Gastrocnemius medialis (tissue), 4 donors: ENCODE results near the gene DPRX. TPM values are rescaled to one million over a fixed set of nuclear protein-coding genes. Genes with fewer than 3 reads are reported as not detected.
"Not testable (repeated sequence)": the region's sequence is repeated elsewhere in the genome, so short reads cannot be mapped to it uniquely, and the experiment has no call there.

Experiments
- ATAC-seq, 2 donors: fragments of 150-250 bp; one replicate each; pipeline ENCODE4 v1.9.1; 2016
- DNase-seq, 2 donors: peaks; one replicate each; pipeline ENCODE4 v3.0.0-alpha.2; 2019
- H3K27ac ChIP-seq, 4 donors: fragments of 200-600 bp; sonication (generic); 1 replicate in 1 of 4; 2 replicates in 3 of 4; pipeline ENCODE4 v1.5.1; 2016 to 2018; ENCODE audit warnings: mild to moderate bottlenecking in 2 of 4, moderate library complexity in 1 of 4
- H3K27me3 ChIP-seq, 3 donors: fragments of 200-600 bp; sonication (generic) in 2 of 3; 1 replicate in 1 of 3; 2 replicates in 2 of 3; pipeline versions ENCODE4 v1.5.1 to v1.6.0; 2016 to 2019; ENCODE audit warnings: mild to moderate bottlenecking in 1 of 3, moderate library complexity in 1 of 3
- H3K36me3 ChIP-seq, 2 donors: fragments of 200-600 bp; sonication (generic) in 1 of 2; one replicate each; pipeline ENCODE4 v1.5.1; 2017 to 2018
- H3K4me1 ChIP-seq, 2 donors: fragments of 200-600 bp; sonication (generic) in 1 of 2; one replicate each; pipeline ENCODE4 v1.5.1; 2016 to 2017; ENCODE audit warnings: mild to moderate bottlenecking in 2 of 2
- H3K4me3 ChIP-seq, 4 donors: fragments of 200-600 bp; sonication (generic) in 3 of 4; 1 replicate in 1 of 4; 2 replicates in 3 of 4; pipeline ENCODE4 v1.5.1; 2016 to 2019; ENCODE audit warnings: mild to moderate bottlenecking in 2 of 4
- H3K9me3 ChIP-seq, 3 donors: fragments of 200-600 bp; sonication (generic) in 2 of 3; 1 replicate in 1 of 3; 2 replicates in 2 of 3; pipeline ENCODE4 v1.5.1; 2016 to 2019
- CTCF ChIP-seq, 5 experiments: fragments of 450-650 bp in 3 of 5; fragments of 200-600 bp in 2 of 5; sonication (generic) in 2 of 5; IDR thresholded peaks in 4 of 5; conservative IDR thresholded peaks in 1 of 5; 1 replicate in 4 of 5; 2 replicates in 1 of 5; pipeline ENCODE4 v1.5.1; 2016 to 2019; ENCODE audit warnings: antibody characterized with exemption in 5 of 5, mild to moderate bottlenecking in 3 of 5, moderate library complexity in 3 of 5
- POLR2A ChIP-seq, 2 donors: fragments of 450-650 bp; IDR thresholded peaks; one replicate each; pipeline ENCODE4 v1.6.1; 2017; ENCODE audit warnings: antibody characterized with exemption in 2 of 2, mild to moderate bottlenecking in 2 of 2, moderate library complexity in 2 of 2
- in situ Hi-C, 4 donors: fragments of 200-750 bp; cut with MboI; loops; one replicate each; pipeline versions ENCODE4 v1.15.0 to v1.8.0; 2017; ENCODE audit warnings: low sequenced_read_pairs in 4 of 4
- intact Hi-C: fragments of 100-400 bp; cut with DNase I; formaldehyde crosslinking; loops from one replicate; pipeline ENCODE4 v1.15.1; 2023; ENCODE audit warnings: low total_unique reads
- total RNA-seq, 4 donors: library from RNA; depleted of rRNA; stranded (reverse); fragments of >200 nt; gene quantifications; one replicate each; pipeline versions ENCODE4 v1.1.0 to v1.2.3, GENCODE V29; 2016

The DPRX gene
- total RNA-seq, 4 donors from 2014 or later: 3.0 TPM; not detected in 3

- H3K27ac ChIP-seq: no peak overlapping the region
- in situ Hi-C loops: no loop called here
- TF ChIP-seq CTCF (IDR thresholded peaks at IDR 0.05 in 4 of 5, conservative IDR thresholded peaks at IDR 0.05 in 1 of 5) (no peak), POLR2A (IDR thresholded peaks at IDR 0.05) (no peak)
Measured at GRCh38 chr19:53660584-53660983, 28.8 kb downstream of the DPRX start.

DNA sequence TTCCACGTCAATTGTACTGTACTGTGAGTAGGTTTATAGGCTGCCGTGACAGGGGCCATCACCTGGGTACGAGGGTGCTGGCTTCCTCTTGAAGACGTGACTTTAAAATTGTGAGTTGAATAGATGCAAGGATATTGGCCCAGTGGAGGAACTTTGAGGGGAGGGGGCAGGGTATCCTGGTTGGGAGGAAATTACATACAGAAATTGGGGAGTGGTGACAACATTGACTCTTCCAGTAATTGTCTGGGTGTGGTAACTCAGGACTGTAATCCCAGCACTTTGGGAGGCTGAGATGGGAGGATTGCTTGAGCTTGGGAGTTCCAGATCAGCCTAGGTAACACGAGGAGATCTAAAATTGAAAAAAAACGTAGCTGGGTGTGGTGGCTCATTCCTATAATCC lies 30.4 kb downstream of the DPRX start:
- Histone ChIP-seq H3K9me3 (no peaks in the 10 kb centered on the region), H3K4me1 (no peaks in the 10 kb centered on the region), H3K4me3 (no peak overlapping the region), H3K27me3 (no peaks in the 10 kb centered on the region), H3K36me3 (no peaks in the 10 kb centered on the region), H3K27ac (no peak overlapping the region)
- intact Hi-C loops: no loop called here
- in situ Hi-C loops: no loop called here
- no peak for TF ChIP-seq CTCF (IDR thresholded peaks at IDR 0.05 in 4 of 5, conservative IDR thresholded peaks at IDR 0.05 in 1 of 5)
- no peak for TF ChIP-seq POLR2A (IDR thresholded peaks at IDR 0.05)
- ATAC-seq (no peak), DNase-seq (no peak)

More at GRCh38 chr19:53660584-53660983, 28.8 kb downstream of the DPRX start:
- ATAC-seq (no peak), DNase-seq (no peak)
- Histone ChIP-seq H3K27me3 (no peaks in the 10 kb centered on the region), H3K9me3 (no peaks in the 10 kb centered on the region), H3K4me3 (no peak overlapping the region), H3K4me1 (no peaks in the 10 kb centered on the region), H3K36me3 (no peaks in the 10 kb centered on the region)
- intact Hi-C loops: no loop called here

DNA sequence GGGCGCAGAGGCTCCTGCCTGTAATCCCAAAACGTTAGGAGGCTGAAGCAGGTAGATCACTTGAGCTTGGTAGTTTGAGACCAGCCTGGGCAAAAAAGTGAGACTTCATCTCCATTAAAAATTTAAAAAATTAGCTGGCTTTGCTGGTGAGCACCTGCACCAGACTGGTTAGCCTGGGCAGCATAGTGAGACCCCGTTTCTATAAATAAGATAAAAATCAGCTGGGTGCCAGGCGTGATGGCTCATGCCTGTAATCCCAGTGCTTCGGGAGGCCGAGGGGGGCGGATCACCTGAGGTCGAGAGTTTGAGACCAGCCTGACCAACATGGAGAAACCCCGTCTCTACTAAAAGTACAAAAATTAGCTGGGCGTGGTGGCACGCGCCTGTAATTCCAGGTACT lies 32.4 kb downstream of the DPRX start:
- DNase-seq (no peak), ATAC-seq (no peak)
- TF ChIP-seq CTCF (IDR thresholded peaks at IDR 0.05 in 4 of 5, conservative IDR thresholded peaks at IDR 0.05 in 1 of 5) (no peak), POLR2A (IDR thresholded peaks at IDR 0.05) (no peak)
- no peaks in the 10 kb centered on the region for H3K9me3 ChIP-seq
- H3K4me3 ChIP-seq: no peak overlapping the region
- in situ Hi-C loops: no loop called here
- intact Hi-C loops: no loop called here
- H3K27me3 ChIP-seq: no peaks in the 10 kb centered on the region
- no peaks in the 10 kb centered on the region for H3K4me1 ChIP-seq
- no peaks in the 10 kb centered on the region for H3K36me3 ChIP-seq
- no peak overlapping the region for H3K27ac ChIP-seq

DNA sequence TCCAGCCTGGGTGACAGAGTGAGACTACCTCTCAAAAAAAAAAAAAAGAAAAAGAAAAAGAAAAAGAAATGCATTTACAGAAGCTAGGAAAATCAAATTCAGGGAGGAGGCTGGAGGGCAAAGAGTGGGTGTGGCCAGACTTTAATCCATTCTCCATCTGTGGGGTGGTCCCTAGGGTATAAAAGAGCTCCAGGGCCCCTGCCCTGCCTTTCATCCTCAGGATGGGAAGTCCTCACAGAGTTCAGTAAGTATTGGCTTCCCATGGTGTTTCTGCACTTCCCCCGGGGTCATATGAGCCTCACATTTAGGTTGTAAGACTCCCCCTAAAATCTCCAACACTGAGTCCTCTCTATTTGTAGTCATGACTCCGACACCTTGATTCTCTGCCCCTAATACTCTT lies 33.0 kb downstream of the DPRX start:
- intact Hi-C loops: no loop called here
- no peak overlapping the region for H3K27ac ChIP-seq
- in situ Hi-C loops: no loop called here

GRCh38 chr19:53666331-53666730 lies 34.5 kb downstream of the DPRX start:
- H3K4me1 ChIP-seq, H3K4me3 ChIP-seq, in situ Hi-C loops, intact Hi-C loops, H3K9me3 ChIP-seq, ATAC-seq, DNase-seq, H3K27ac ChIP-seq, H3K36me3 ChIP-seq, H3K27me3 ChIP-seq: not testable (repeated sequence)

More for the DNA sequence above, 33.0 kb downstream of the DPRX start:
- TF ChIP-seq POLR2A (IDR thresholded peaks at IDR 0.05) (no peak), CTCF (IDR thresholded peaks at IDR 0.05 in 4 of 5, conservative IDR thresholded peaks at IDR 0.05 in 1 of 5) (no peak)
- H3K4me3 ChIP-seq: no peak overlapping the region
- H3K36me3 ChIP-seq: no peaks in the 10 kb centered on the region
- H3K27me3 ChIP-seq: no peaks in the 10 kb centered on the region
- no peak for ATAC-seq
- no peak for DNase-seq
- no peaks in the 10 kb centered on the region for H3K4me1 ChIP-seq
- no peaks in the 10 kb centered on the region for H3K9me3 ChIP-seq

- H3K9me3 ChIP-seq, intact Hi-C loops, H3K4me1 ChIP-seq, H3K4me3 ChIP-seq, ATAC-seq, in situ Hi-C loops, H3K36me3 ChIP-seq, H3K27ac ChIP-seq, DNase-seq, H3K27me3 ChIP-seq: not testable (repeated sequence)
Measured at GRCh38 chr19:53668804-53669203, 37.0 kb downstream of the DPRX start.
